ENCODE data around the gene YTHDF1.

DNA sequence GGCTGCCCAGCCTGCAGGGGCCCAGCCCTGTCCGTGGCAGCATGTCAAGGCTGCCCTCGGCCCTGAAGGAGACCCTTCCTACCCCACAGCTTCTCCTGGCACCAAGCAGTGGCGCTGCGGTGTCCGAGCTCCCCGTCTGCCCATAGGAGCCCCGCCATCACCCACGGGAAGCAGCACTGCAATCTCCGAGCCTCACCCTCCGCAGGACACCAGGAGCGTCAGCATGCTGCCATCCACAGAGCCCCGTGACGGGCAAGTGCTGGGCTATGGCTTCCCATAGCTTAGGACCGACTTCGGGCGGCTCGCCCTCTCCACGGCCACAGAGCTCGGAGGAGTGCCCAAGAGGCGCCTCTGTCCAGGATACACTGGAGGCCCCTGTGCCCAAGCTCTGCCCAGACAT, 25.1 kb downstream of the YTHDF1 start:
- TF ChIP-seq, protein P1, sequence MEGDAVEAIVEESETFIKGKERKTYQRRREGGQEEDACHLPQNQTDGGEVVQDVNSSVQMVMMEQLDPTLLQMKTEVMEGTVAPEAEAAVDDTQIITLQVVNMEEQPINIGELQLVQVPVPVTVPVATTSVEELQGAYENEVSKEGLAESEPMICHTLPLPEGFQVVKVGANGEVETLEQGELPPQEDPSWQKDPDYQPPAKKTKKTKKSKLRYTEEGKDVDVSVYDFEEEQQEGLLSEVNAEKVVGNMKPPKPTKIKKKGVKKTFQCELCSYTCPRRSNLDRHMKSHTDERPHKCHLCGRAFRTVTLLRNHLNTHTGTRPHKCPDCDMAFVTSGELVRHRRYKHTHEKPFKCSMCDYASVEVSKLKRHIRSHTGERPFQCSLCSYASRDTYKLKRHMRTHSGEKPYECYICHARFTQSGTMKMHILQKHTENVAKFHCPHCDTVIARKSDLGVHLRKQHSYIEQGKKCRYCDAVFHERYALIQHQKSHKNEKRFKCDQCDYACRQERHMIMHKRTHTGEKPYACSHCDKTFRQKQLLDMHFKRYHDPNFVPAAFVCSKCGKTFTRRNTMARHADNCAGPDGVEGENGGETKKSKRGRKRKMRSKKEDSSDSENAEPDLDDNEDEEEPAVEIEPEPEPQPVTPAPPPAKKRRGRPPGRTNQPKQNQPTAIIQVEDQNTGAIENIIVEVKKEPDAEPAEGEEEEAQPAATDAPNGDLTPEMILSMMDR (conservative IDR thresholded peaks at IDR 0.05 in 1 of 2, IDR thresholded peaks at IDR 0.05 in 1 of 2; ENCODE audit: low read depth in 1 of 2, low read length in 2 of 2), result no peak
- TF ChIP-seq EZH2 (IDR thresholded peaks at IDR 0.05; ENCODE audit: low read length, missing control alignments), result no peak

All from fibroblast of lung (primary cell).